OCI-LY3 (cell line): ENCODE measurements around the gene LRP2.

Experiments
- H2AFZ ChIP-seq: fragments of 200-600, 300-600 bp; shearing (Covaris generic); 2 replicates; pipeline ENCODE4 v1.6.0; 2014; ENCODE audit warnings: antibody characterized with exemption, low read depth, low read length
- H3K27ac ChIP-seq: fragments of 200-600, 300-600 bp; sonication (generic); 2 replicates; pipeline ENCODE4 v1.5.1; 2014; ENCODE audit warnings: mild to moderate bottlenecking, low read length, moderate library complexity, mixed read lengths
- H3K27me3 ChIP-seq: fragments of 200-600, 300-600 bp; sonication (generic); 2 replicates; pipeline ENCODE4 v1.6.1; 2014; ENCODE audit warnings: low read depth, low read length, mixed read lengths
- H3K36me3 ChIP-seq: fragments of 200-600, 300-600 bp; sonication (generic); replicated peaks from 2 replicates; pipeline ENCODE3; 2014; ENCODE audit warnings: low read depth, low read length, mixed read lengths
- H3K4me1 ChIP-seq: fragments of 300-600, 200-600 bp; sonication (generic); 2 replicates; pipeline ENCODE4 v1.6.1; 2014; ENCODE audit warnings: low read length, mixed read lengths
- H3K4me2 ChIP-seq: fragments of 200-600, 300-600 bp; sonication (generic); 2 replicates; pipeline ENCODE4 v1.6.1; 2014; ENCODE audit warnings: low read length, mixed read lengths
- H3K4me3 ChIP-seq: fragments of 300-600, 200-600 bp; sonication (generic); 2 replicates; pipeline ENCODE4 v1.5.1; 2014; ENCODE audit warnings: antibody characterized with exemption, mild to moderate bottlenecking, low read length, moderate library complexity
- H3K79me2 ChIP-seq: fragments of 300-600, 200-600 bp; shearing (Covaris generic); 2 replicates; pipeline ENCODE4 v1.6.1; 2014; ENCODE audit warnings: mild to moderate bottlenecking, low read length, mixed read lengths
- H3K9ac ChIP-seq: fragments of 300-600, 200-600 bp; shearing (Covaris generic); 2 replicates; pipeline ENCODE4 v1.6.0; 2014; ENCODE audit warnings: mild to moderate bottlenecking, low read length, moderate library complexity
- H3K9me3 ChIP-seq: fragments of 200-600, 300-600 bp; shearing (Covaris generic); 2 replicates; pipeline ENCODE4 v1.6.1; 2014; ENCODE audit warnings: low read length, mixed read lengths; ENCODE audit not compliant: insufficient read depth
- H4K20me1 ChIP-seq: fragments of 200-600, 300-600 bp; sonication (generic); 2 replicates; pipeline ENCODE4 v1.6.1; 2016; ENCODE audit warnings: low read length, mixed read lengths; ENCODE audit not compliant: insufficient read depth
- EZH2phosphoT487 ChIP-seq: fragments of 200-600 bp; shearing (Covaris generic); IDR thresholded peaks from 2 replicates; pipeline ENCODE4 v1.6.1; 2018; ENCODE audit warnings: antibody characterized with exemption, mixed run types, low read depth
- TF ChIP-seq, protein P1 (sequence below): fragments of 200-600, 300-600 bp; sonication (generic); IDR thresholded peaks from 2 replicates; pipeline ENCODE4 v1.5.1; 2014; ENCODE audit warnings: antibody characterized with exemption, low read length, low read depth

LRP2 gene

DNA sequence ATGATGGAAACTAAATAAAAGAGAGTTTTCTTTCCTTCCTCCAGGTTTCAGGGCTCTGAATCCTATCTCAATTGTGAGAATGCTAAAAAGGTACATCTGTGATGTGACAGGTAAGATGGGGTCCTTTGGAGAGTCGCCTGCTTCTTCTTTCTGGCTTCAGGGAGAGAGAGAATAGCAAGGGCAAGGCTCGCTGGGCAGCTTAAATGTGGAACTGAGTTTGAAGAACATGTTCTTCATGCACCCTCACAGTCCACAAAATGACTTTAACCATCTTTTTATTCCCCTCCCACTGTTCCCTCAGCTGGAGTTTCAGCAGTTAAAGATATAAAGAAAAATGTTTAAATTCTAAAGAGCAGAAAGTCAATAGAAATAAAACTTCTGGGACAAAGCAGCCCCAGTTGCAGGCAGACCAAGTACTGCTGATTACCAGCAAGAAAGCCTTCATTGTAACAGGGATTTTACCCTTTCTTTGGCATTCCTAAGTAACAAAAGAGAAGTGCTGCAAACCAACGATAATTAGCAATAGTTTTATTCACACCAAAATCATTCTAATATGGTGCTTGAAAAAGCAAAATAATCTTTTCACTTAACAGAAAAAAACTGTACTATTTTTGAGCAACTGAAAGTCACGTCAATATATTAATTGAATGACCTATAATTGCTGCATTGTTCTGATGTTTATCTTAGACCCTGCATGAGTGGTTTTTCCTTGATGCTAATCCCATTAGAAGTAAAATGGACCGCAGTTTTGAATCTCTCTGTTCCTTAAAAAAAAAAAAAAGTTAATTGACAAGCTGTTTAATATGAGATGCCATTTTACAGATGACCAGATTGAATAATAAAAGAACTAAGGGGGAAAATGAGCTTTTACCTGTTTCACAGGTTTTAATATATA lies 61.5 kb downstream of the LRP2 start:
- Histone ChIP-seq H4K20me1 (no peaks in the 10 kb centered on the region), H3K9ac (no peak overlapping the region), H3K4me3 (no peak overlapping the region), H3K79me2 (no peaks in the 10 kb centered on the region), H3K9me3 (no peaks in the 10 kb centered on the region), H3K4me2 (no peak overlapping the region), H3K27me3 (peaks cover 42% of the 10 kb centered on the region), H3K36me3 (no peaks in the 10 kb centered on the region), H3K27ac (no peak overlapping the region), H2AFZ (no peak overlapping the region), H3K4me1 (no peaks in the 10 kb centered on the region)
- no peak for TF ChIP-seq EZH2phosphoT487
- TF ChIP-seq, protein P1, sequence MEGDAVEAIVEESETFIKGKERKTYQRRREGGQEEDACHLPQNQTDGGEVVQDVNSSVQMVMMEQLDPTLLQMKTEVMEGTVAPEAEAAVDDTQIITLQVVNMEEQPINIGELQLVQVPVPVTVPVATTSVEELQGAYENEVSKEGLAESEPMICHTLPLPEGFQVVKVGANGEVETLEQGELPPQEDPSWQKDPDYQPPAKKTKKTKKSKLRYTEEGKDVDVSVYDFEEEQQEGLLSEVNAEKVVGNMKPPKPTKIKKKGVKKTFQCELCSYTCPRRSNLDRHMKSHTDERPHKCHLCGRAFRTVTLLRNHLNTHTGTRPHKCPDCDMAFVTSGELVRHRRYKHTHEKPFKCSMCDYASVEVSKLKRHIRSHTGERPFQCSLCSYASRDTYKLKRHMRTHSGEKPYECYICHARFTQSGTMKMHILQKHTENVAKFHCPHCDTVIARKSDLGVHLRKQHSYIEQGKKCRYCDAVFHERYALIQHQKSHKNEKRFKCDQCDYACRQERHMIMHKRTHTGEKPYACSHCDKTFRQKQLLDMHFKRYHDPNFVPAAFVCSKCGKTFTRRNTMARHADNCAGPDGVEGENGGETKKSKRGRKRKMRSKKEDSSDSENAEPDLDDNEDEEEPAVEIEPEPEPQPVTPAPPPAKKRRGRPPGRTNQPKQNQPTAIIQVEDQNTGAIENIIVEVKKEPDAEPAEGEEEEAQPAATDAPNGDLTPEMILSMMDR = no peak

DNA sequence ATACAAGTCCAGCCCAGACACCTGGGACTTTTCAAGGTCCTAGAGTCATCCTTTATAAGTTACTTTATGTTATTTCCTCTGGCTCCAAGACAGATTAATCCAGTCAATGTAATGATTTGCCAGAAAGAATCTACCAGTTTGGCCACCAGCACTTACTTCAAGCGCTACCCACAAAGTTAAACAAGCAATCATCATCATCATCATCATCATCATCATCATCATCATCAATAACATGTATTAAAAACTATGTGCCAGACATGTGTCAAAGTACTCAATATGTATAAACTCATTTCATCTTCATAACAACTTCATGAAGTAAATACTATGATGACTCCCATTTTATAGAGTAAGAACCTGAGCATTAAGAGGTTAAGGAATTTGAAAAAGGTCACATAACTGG lies 64.3 kb downstream of the LRP2 start:
- no peaks in the 10 kb centered on the region for H3K9me3 ChIP-seq
- H4K20me1 ChIP-seq = no peaks in the 10 kb centered on the region
- TF ChIP-seq, protein P1 = no peak
- TF ChIP-seq EZH2phosphoT487 = no peak
- no peaks in the 10 kb centered on the region for H3K4me1 ChIP-seq
- no peak overlapping the region for H2AFZ ChIP-seq
- no peaks in the 10 kb centered on the region for H3K79me2 ChIP-seq
- H3K4me3 ChIP-seq = no peak overlapping the region
- H3K27me3 ChIP-seq = peaks cover 42% of the 10 kb centered on the region
- no peak overlapping the region for H3K27ac ChIP-seq
- no peaks in the 10 kb centered on the region for H3K36me3 ChIP-seq
- no peak overlapping the region for H3K4me2 ChIP-seq
- H3K9ac ChIP-seq = no peak overlapping the region

DNA sequence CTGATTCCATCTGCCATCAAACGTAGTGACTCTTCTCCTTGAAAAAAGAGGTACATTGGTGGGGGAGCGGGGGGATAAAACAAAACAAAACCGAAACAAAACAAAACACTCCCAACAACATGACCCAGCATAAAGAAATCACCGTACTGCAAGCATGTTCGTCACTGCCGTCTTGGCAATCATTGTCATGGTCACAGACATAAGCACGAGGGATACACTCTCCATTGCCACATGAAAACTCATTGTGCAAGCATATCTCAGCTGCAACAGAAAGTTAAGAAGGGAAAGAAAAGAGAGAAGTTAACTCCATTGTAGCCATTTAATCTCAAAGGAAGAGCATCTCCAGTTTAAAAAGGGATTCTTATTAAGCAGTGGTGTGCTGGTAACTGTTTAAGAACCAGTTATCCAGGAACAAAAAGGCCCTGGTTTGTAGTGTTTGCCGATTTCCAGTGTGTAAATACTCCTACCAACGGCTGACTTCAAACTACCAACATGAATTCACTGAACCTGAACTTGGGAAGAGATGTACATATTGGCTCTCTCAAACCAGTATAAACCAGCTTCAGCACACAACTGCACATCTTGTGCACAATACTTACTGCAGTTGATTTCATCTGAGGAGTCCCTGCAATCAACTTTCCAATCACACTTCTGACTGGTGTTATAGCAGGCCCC lies 68.2 kb downstream of the LRP2 start:
- Histone ChIP-seq H3K36me3 (no peaks in the 10 kb centered on the region), H3K9ac (no peak overlapping the region), H3K27me3 (peaks cover 15% of the 10 kb centered on the region), H3K79me2 (no peaks in the 10 kb centered on the region), H3K4me3 (no peak overlapping the region), H3K9me3 (no peaks in the 10 kb centered on the region), H2AFZ (no peak overlapping the region), H3K27ac (no peak overlapping the region), H3K4me1 (no peaks in the 10 kb centered on the region), H3K4me2 (no peak overlapping the region), H4K20me1 (no peaks in the 10 kb centered on the region)
- TF ChIP-seq, protein P1 = no peak
- TF ChIP-seq EZH2phosphoT487 = no peak

DNA sequence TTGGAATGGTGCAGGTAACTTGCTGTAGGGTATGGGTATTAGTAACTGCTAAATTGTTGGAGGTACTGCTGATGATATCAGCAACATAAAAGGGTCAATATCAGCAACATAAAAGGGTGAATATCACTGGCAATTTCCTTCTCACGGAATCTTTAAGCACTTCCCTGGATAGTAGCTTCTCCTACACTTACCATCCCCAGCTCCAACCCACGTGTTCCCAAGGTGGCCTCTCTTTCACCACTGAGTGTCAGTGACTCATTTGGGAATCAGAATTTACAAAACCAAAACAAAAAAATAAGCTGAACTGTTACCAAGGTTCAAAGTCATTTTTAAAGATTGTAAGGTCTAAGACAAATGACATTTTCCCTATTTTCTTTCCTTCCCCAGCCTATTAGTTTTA lies 70.8 kb downstream of the LRP2 start:
- Histone ChIP-seq H2AFZ (no peak overlapping the region), H3K27me3 (no peaks in the 10 kb centered on the region), H3K4me3 (no peak overlapping the region), H3K4me1 (no peaks in the 10 kb centered on the region), H3K36me3 (no peaks in the 10 kb centered on the region), H3K9me3 (no peaks in the 10 kb centered on the region), H3K4me2 (no peak overlapping the region), H3K79me2 (no peaks in the 10 kb centered on the region), H4K20me1 (no peaks in the 10 kb centered on the region), H3K9ac (no peak overlapping the region), H3K27ac (no peak overlapping the region)
- TF ChIP-seq, protein P1 = no peak
- no peak for TF ChIP-seq EZH2phosphoT487
